Measurements from ENCODE around the gene IRF7. TPM values are rescaled to one million over a fixed set of nuclear protein-coding genes. Genes with fewer than 3 reads are reported as not detected.

The IRF7 gene
- polyA plus RNA-seq, 1 of the 3 experiments (the other 2 are of a cell fraction), result 6.3 TPM

- DNase-seq, result no peak
- no peaks in the 10 kb centered on the region for H3K9me3 ChIP-seq
- no peak overlapping the region for H2AFZ ChIP-seq (ENCODE audit: low read depth)
- peaks cover 51% of the 10 kb centered on the region for H3K79me2 ChIP-seq (ENCODE audit: insufficient read depth)
- no peak overlapping the region for H3K4me3 ChIP-seq (ENCODE audit: low read depth in 2 of 2, low read length in 1 of 2)
- no peak overlapping the region for H3K9ac ChIP-seq
- ChIA-PET POLR2A (no interaction called here), CTCF (no interaction called here)
- 90% methylated on average over 9 of the region's 10 CpGs for WGBS (ENCODE audit: low lambda C conversion rate)
- H3K4me1 ChIP-seq (ENCODE audit: control insufficient read depth in 1 of 2, insufficient read depth in 2 of 2, low read depth in 1 of 2, low read length in 1 of 2), result no peaks in the 10 kb centered on the region
- peaks cover 44% of the 10 kb centered on the region for H4K20me1 ChIP-seq (ENCODE audit: insufficient read depth)
- peaks cover 5% of the 10 kb centered on the region for H3F3A ChIP-seq (replicated peaks; ENCODE audit: insufficient read depth)
- peaks cover 40 to 71% of the 10 kb centered on the region in 2 experiments for H3K36me3 ChIP-seq (replicated peaks in 1 of 2; ENCODE audit: control insufficient read depth in 1 of 2, insufficient read depth in 2 of 2, low read length in 1 of 2)
- H3K27ac ChIP-seq (ENCODE audit: low read depth in 2 of 2, low read length in 1 of 2), result no peak overlapping the region
- no peak for TF ChIP-seq GATA2 (CRISPR knock-in tag; IDR thresholded peaks at IDR 0.05)
- no peak for TF ChIP-seq FOSL2 (IDR thresholded peaks at IDR 0.05; ENCODE audit: borderline replicate concordance, low read depth)
- TF ChIP-seq USF2 (IDR thresholded peaks at IDR 0.05; ENCODE audit: borderline replicate concordance, low read depth, low read length), result no peak
- TF ChIP-seq REST (IDR thresholded peaks at IDR 0.05; ENCODE audit: low read depth, low read length), result no peak
- no peak for TF ChIP-seq RXRA (IDR thresholded peaks at IDR 0.05; ENCODE audit: borderline replicate concordance, low read depth)
- TF ChIP-seq RFX5 (IDR thresholded peaks at IDR 0.05; ENCODE audit: low read length), result no peak
- TF ChIP-seq USF1 (IDR thresholded peaks at IDR 0.05; ENCODE audit: borderline replicate concordance, low read depth), result no peak
- TF ChIP-seq SIN3A (IDR thresholded peaks at IDR 0.05; ENCODE audit: borderline replicate concordance, low read depth, low read length), result no peak
- TF ChIP-seq TCF12 (IDR thresholded peaks at IDR 0.05), result no peak
- no peak for TF ChIP-seq GABPA (IDR thresholded peaks at IDR 0.05; ENCODE audit: low read depth)
- TF ChIP-seq MXI1 (IDR thresholded peaks at IDR 0.05; ENCODE audit: low read depth, low read length), result no peak
- TF ChIP-seq ZBTB33 (IDR thresholded peaks at IDR 0.05; ENCODE audit: borderline replicate concordance, low read depth), result no peak
- TF ChIP-seq NRF1 (IDR thresholded peaks at IDR 0.05; ENCODE audit: low read depth, low read length), result no peak
- TF ChIP-seq CTCF (IDR thresholded peaks at IDR 0.05), result no peak
- no peak for TF ChIP-seq IRF3 (IDR thresholded peaks at IDR 0.05; ENCODE audit: low read depth, low read length)
- no peak for TF ChIP-seq TAF1 (IDR thresholded peaks at IDR 0.05; ENCODE audit: borderline replicate concordance, low read depth, low read length)
- no peak for TF ChIP-seq EP300 (IDR thresholded peaks at IDR 0.05; ENCODE audit: borderline replicate concordance in 1 of 2, low read depth in 1 of 2, low read length in 1 of 2)
- no peaks in the 10 kb centered on the region for H3K27me3 ChIP-seq (ENCODE audit: insufficient read depth)
- no peaks in the 10 kb centered on the region for H3K9me2 ChIP-seq
- H3K4me2 ChIP-seq, result no peak overlapping the region
Measured at GRCh38 chr11:592918-593317, 22.8 kb downstream of the IRF7 start.

Data from SK-N-SH (cell line).